AG09319 (cell line): Measurements from ENCODE around the gene MAP7D3.

ENCODE experiments used
- DNase-seq: peaks from one replicate; pipeline ENCODE4 v3.0.0-alpha.2; 2010; ENCODE audit warnings: low read depth; ENCODE audit errors: extremely low read depth
- CTCF ChIP-seq: IDR thresholded peaks from 2 replicates; pipeline ENCODE4 v1.5.1; 2011; ENCODE audit warnings: low read depth, mild to moderate bottlenecking, inconsistent platforms, low read length, moderate library complexity

Gene MAP7D3

GRCh38 chrX:136205882-136206380, 45.3 kb downstream of the MAP7D3 start:
- no peak for DNase-seq
- no peak for TF ChIP-seq CTCF

- peak; percentile 67 for DNase-seq
- TF ChIP-seq CTCF, result no peak
Observed at GRCh38 chrX:136204571-136204970, 46.6 kb downstream of the MAP7D3 start.

GRCh38 chrX:136203951-136204350, 47.2 kb downstream of the MAP7D3 start:
- no peak for TF ChIP-seq CTCF
- no peak for DNase-seq

GRCh38 chrX:136203438-136203837, 47.8 kb downstream of the MAP7D3 start:
- DNase-seq, result no peak
- TF ChIP-seq CTCF, result no peak

GRCh38 chrX:136202889-136203288, 48.3 kb downstream of the MAP7D3 start:
- peak; percentile 48 for DNase-seq
- TF ChIP-seq CTCF, result no peak

- no peak for TF ChIP-seq CTCF
- no peak for DNase-seq
Observed at GRCh38 chrX:136201601-136202000, 49.6 kb downstream of the MAP7D3 start.

GRCh38 chrX:136200466-136200865, 50.7 kb downstream of the MAP7D3 start:
- DNase-seq, result no peak
- TF ChIP-seq CTCF, result peak; percentile 41
